ENCODE results near the gene NUTF2.

Gene NUTF2

DNA sequence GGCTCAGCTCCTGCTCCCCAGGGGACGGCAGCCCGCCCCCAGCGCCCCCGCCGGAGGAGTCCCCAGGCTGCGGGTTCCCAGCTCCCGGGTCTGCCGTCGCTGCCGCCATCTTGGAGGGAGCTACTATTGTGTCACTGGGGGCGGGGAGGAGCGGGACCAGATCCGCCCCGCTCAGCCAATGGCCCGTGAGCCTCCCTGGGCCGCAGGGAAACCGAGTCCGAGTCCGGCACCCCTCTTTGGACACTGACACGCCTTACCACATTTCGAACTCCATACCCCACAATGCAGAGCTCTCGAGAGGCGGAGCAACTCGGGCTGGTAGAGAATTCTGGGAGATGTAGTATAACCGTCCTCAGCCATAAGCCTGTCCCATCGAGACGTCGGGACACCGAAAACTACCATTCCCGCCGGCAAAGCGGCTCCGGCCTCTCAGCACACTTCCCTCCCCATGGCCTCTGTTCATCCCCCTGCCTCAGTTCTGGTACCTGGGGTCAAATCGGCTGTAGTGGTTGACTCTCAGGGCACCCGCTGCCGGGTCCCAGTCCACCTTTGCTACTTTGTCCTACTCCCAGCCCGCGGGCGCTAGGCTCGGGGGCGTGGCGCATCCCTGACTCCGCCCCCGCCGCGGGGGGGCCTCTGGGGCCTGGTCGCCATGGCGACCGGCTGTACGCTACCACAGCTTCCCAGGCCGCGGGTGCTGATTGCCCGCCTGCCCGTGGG is 40.1 kb upstream of the NUTF2 start, which contains the start of the genes RANBP10 and TSNAXIP1 (continued):
- TF ChIP-seq ZNF366 (tag by site-specific recombination; conservative IDR thresholded peaks at IDR 0.05) (peak; percentile 77), YY1 (tag by site-specific recombination; IDR thresholded peaks at IDR 0.05) (peak; percentile 32; the same call in 1 of the 2 replicates), ZNF433 (tag by site-specific recombination; IDR thresholded peaks at IDR 0.05; ENCODE audit: low read depth) (no peak), ZXDB (tag by site-specific recombination; IDR thresholded peaks at IDR 0.05) (peak; percentile 79; the same call in 1 of the 2 replicates), KLF1 (tag by site-specific recombination; IDR thresholded peaks at IDR 0.05) (0 out of 2 replicates have a peak, but pooled peaks have one; percentile 40), MZF1 (tag by site-specific recombination; IDR thresholded peaks at IDR 0.05; ENCODE audit: borderline replicate concordance) (no peak), RBAK (tag by site-specific recombination; IDR thresholded peaks at IDR 0.05) (no peak), FEZF1 (tag by site-specific recombination; IDR thresholded peaks at IDR 0.05) (0 out of 2 replicates have a peak, but pooled peaks have one; percentile 7), ZNF76 (tag by site-specific recombination; IDR thresholded peaks at IDR 0.05; ENCODE audit: borderline replicate concordance, low read depth) (peak; percentile 99), ZNF610 (tag by site-specific recombination; IDR thresholded peaks at IDR 0.05; ENCODE audit: borderline replicate concordance) (no peak), SP3 (tag by site-specific recombination; IDR thresholded peaks at IDR 0.05) (peak; percentile 100), ZFP3 (tag by site-specific recombination; IDR thresholded peaks at IDR 0.05; ENCODE audit: low read depth) (no peak), ZNF174 (tag by site-specific recombination; IDR thresholded peaks at IDR 0.05) (no peak), ZNF670 (tag by site-specific recombination; IDR thresholded peaks at IDR 0.05; ENCODE audit: low read depth) (no peak), ZSCAN30 (tag by site-specific recombination; IDR thresholded peaks at IDR 0.05) (peak; percentile 81), ZNF121 (tag by site-specific recombination; IDR thresholded peaks at IDR 0.05) (no peak), ZNF211 (tag by site-specific recombination; IDR thresholded peaks at IDR 0.05; ENCODE audit: low read depth) (no peak), ZNF37A (tag by site-specific recombination; IDR thresholded peaks at IDR 0.05) (no peak)
- TF ChIP-seq, protein P1, sequence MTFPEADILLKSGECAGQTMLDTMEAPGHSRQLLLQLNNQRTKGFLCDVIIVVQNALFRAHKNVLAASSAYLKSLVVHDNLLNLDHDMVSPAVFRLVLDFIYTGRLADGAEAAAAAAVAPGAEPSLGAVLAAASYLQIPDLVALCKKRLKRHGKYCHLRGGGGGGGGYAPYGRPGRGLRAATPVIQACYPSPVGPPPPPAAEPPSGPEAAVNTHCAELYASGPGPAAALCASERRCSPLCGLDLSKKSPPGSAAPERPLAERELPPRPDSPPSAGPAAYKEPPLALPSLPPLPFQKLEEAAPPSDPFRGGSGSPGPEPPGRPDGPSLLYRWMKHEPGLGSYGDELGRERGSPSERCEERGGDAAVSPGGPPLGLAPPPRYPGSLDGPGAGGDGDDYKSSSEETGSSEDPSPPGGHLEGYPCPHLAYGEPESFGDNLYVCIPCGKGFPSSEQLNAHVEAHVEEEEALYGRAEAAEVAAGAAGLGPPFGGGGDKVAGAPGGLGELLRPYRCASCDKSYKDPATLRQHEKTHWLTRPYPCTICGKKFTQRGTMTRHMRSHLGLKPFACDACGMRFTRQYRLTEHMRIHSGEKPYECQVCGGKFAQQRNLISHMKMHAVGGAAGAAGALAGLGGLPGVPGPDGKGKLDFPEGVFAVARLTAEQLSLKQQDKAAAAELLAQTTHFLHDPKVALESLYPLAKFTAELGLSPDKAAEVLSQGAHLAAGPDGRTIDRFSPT (tag by site-specific recombination; IDR thresholded peaks at IDR 0.05): no peak
- TF ChIP-seq, protein P2, sequence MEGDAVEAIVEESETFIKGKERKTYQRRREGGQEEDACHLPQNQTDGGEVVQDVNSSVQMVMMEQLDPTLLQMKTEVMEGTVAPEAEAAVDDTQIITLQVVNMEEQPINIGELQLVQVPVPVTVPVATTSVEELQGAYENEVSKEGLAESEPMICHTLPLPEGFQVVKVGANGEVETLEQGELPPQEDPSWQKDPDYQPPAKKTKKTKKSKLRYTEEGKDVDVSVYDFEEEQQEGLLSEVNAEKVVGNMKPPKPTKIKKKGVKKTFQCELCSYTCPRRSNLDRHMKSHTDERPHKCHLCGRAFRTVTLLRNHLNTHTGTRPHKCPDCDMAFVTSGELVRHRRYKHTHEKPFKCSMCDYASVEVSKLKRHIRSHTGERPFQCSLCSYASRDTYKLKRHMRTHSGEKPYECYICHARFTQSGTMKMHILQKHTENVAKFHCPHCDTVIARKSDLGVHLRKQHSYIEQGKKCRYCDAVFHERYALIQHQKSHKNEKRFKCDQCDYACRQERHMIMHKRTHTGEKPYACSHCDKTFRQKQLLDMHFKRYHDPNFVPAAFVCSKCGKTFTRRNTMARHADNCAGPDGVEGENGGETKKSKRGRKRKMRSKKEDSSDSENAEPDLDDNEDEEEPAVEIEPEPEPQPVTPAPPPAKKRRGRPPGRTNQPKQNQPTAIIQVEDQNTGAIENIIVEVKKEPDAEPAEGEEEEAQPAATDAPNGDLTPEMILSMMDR (tag by site-specific recombination; IDR thresholded peaks at IDR 0.05): peak; percentile 50; the same call in 1 of the 2 replicates
- TF ChIP-seq, protein P3, sequence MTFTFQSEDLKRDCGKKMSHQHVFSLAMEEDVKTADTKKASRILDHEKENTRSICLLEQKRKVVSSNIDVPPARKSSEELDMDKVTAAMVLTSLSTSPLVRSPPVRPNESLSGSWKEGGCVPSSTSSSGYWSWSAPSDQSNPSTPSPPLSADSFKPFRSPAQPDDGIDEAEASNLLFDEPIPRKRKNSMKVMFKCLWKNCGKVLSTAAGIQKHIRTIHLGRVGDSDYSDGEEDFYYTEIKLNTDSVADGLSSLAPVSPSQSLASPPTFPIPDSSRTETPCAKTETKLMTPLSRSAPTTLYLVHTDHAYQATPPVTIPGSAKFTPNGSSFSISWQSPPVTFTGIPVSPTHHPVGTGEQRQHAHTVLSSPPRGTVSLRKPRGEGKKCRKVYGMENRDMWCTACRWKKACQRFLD (tag by site-specific recombination; IDR thresholded peaks at IDR 0.05): no peak
- TF ChIP-seq, protein P4, sequence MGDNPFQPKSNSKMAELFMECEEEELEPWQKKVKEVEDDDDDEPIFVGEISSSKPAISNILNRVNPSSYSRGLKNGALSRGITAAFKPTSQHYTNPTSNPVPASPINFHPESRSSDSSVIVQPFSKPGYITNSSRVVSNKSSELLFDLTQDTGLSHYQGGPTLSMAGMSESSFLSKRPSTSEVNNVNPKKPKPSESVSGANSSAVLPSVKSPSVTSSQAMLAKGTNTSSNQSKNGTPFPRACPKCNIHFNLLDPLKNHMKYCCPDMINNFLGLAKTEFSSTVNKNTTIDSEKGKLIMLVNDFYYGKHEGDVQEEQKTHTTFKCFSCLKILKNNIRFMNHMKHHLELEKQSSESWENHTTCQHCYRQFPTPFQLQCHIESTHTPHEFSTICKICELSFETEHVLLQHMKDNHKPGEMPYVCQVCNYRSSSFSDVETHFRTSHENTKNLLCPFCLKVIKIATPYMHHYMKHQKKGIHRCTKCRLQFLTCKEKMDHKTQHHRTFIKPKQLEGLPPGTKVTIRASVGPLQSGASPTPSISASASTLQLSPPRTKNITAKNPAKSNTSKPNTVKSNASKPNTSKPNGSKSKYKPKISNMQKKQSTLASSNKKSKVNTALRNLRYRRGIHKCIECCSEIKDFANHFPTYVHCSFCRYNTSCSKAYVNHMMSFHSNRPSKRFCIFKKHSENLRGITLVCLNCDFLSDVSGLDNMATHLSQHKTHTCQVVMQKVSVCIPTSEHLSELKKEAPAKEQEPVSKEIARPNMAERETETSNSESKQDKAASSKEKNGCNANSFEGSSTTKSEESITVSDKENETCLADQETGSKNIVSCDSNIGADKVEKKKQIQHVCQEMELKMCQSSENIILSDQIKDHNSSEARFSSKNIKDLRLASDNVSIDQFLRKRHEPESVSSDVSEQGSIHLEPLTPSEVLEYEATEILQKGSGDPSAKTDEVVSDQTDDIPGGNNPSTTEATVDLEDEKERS (tag by site-specific recombination; IDR thresholded peaks at IDR 0.05): no peak
- TF ChIP-seq, protein P5, sequence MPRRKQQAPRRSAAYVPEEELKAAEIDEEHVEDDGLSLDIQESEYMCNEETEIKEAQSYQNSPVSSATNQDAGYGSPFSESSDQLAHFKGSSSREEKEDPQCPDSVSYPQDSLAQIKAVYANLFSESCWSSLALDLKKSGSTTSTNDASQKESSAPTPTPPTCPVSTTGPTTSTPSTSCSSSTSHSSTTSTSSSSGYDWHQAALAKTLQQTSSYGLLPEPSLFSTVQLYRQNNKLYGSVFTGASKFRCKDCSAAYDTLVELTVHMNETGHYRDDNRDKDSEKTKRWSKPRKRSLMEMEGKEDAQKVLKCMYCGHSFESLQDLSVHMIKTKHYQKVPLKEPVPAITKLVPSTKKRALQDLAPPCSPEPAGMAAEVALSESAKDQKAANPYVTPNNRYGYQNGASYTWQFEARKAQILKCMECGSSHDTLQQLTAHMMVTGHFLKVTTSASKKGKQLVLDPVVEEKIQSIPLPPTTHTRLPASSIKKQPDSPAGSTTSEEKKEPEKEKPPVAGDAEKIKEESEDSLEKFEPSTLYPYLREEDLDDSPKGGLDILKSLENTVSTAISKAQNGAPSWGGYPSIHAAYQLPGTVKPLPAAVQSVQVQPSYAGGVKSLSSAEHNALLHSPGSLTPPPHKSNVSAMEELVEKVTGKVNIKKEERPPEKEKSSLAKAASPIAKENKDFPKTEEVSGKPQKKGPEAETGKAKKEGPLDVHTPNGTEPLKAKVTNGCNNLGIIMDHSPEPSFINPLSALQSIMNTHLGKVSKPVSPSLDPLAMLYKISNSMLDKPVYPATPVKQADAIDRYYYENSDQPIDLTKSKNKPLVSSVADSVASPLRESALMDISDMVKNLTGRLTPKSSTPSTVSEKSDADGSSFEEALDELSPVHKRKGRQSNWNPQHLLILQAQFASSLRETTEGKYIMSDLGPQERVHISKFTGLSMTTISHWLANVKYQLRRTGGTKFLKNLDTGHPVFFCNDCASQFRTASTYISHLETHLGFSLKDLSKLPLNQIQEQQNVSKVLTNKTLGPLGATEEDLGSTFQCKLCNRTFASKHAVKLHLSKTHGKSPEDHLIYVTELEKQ (tag by site-specific recombination; IDR thresholded peaks at IDR 0.05; ENCODE audit: borderline replicate concordance): no peak
- TF ChIP-seq, protein P6, sequence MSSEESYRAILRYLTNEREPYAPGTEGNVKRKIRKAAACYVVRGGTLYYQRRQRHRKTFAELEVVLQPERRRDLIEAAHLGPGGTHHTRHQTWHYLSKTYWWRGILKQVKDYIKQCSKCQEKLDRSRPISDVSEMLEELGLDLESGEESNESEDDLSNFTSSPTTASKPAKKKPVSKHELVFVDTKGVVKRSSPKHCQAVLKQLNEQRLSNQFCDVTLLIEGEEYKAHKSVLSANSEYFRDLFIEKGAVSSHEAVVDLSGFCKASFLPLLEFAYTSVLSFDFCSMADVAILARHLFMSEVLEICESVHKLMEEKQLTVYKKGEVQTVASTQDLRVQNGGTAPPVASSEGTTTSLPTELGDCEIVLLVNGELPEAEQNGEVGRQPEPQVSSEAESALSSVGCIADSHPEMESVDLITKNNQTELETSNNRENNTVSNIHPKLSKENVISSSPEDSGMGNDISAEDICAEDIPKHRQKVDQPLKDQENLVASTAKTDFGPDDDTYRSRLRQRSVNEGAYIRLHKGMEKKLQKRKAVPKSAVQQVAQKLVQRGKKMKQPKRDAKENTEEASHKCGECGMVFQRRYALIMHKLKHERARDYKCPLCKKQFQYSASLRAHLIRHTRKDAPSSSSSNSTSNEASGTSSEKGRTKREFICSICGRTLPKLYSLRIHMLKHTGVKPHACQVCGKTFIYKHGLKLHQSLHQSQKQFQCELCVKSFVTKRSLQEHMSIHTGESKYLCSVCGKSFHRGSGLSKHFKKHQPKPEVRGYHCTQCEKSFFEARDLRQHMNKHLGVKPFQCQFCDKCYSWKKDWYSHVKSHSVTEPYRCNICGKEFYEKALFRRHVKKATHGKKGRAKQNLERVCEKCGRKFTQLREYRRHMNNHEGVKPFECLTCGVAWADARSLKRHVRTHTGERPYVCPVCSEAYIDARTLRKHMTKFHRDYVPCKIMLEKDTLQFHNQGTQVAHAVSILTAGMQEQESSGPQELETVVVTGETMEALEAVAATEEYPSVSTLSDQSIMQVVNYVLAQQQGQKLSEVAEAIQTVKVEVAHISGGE (tag by site-specific recombination; conservative IDR thresholded peaks at IDR 0.05; ENCODE audit: low read depth): peak; percentile 91
